GM12873 (cell line): Measurements from ENCODE around the gene ARHGAP30.

ENCODE experiments used
- TF ChIP-seq, protein P1 (sequence below): IDR thresholded peaks from 2 replicates; pipeline ENCODE4 v1.5.1; 2012; ENCODE audit warnings: low read depth, mild to moderate bottlenecking, moderate library complexity, low read length, control low read depth; ENCODE audit not compliant: insufficient read depth; ENCODE audit errors: missing control alignments

The ARHGAP30 gene

DNA sequence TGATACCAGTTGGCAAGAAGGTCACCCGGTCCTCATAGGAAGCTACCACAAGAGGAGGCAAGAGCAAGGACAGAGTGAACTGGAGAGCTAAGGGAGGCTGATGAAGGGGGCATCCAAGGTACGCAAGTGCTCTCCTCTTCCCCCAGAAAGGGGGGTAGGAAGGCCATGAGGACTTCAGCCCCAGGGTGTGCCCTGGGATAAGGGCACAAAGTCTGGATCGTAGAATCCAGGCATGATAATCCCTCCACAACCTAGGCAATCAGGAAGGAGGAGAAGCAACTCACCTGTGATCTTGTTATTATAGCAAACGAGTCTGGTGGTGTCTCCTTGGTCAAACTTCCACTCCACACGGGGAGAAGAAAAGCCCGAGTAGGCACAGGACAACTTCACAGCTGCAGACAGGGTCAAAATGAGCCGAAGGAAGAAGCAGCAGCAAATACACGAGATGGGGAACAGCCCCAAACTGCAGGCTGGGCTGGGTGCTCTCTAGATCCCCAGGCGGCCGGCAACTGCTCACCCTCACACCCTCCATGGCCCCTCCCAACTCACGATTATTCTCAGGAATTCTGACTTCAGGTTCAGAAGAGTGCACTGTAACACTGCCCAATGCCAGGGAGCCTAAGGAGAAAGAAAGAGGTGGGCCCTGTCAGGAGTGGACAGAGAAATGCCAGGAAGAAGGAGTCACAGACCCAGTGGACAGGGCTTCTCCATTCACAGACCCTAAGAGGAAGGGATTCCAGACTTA, 68.8 kb downstream of the ARHGAP30 start:
- TF ChIP-seq, protein P1, sequence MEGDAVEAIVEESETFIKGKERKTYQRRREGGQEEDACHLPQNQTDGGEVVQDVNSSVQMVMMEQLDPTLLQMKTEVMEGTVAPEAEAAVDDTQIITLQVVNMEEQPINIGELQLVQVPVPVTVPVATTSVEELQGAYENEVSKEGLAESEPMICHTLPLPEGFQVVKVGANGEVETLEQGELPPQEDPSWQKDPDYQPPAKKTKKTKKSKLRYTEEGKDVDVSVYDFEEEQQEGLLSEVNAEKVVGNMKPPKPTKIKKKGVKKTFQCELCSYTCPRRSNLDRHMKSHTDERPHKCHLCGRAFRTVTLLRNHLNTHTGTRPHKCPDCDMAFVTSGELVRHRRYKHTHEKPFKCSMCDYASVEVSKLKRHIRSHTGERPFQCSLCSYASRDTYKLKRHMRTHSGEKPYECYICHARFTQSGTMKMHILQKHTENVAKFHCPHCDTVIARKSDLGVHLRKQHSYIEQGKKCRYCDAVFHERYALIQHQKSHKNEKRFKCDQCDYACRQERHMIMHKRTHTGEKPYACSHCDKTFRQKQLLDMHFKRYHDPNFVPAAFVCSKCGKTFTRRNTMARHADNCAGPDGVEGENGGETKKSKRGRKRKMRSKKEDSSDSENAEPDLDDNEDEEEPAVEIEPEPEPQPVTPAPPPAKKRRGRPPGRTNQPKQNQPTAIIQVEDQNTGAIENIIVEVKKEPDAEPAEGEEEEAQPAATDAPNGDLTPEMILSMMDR = no peak

DNA sequence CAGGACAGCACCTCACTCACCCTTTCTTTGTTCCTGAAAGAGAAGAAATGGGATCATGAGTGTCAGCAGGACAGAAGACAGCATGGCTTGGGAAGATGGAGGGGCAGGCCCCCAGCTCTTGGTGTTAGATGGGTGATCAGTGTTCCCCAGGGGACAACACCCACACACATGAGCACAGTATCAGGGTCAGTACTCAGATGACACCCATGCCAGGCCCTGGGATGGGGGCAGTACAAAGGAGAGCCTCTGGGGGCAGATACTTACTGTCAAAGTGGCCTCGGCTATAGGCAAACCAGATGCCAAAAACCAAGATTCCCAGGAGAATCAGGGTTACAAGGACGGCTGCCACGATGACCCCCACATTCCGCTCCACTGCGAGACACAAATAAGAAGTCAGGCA, 70.3 kb downstream of the ARHGAP30 start:
- TF ChIP-seq, protein P1 = peak; percentile 27

DNA sequence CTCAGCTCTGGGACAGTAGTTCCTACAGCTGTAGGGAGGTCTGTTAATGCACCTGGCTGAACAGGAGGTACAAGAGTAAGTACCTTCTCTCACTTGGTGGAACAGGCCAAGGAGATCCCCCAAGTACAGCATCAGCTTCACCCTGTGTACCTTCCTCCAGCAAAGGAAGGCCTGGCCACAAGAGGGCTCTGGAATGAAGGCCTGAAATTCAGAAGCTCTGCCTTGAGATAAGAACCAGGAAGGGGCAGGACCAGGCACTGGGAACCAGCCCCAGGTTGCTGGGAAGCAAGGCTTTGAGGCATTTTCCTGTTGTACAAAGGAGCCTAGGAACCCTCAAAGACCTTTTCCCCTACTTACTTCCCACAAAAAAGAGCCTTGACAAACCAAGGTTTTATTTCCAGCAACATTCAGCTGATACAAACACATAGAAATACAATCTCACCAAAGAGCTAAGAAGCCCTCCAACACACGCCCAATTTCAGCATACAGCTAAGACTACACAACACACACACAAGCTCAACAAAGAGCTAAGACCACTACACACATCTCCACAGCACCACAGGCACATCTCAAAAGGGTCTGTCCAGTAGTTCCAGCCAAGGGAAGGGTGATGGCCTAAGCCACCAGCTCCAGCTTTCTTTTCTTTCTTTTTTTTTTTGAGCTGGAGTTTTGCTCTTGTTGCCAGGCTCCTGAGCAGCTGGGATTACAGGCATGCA, 72.2 kb downstream of the ARHGAP30 start:
- TF ChIP-seq, protein P1 = peak; percentile 72
